GM23338 (cell line): Measurements from ENCODE around the gene SCN2A. TPM values are rescaled to one million over a fixed set of nuclear protein-coding genes. Genes with fewer than 3 reads are reported as not detected.

Experiments
- ATAC-seq: fragments of 200-7000 bp; cut with Tn5 transposase; 3 replicates; pipeline ENCODE4 v1.9.1; 2020
- DNase-seq: peaks from one replicate; pipeline ENCODE4 v3.0.0-alpha.2; 2015; ENCODE audit warnings: low spot score
- H2AFZ ChIP-seq: fragments of 200-600 bp; sonication (generic); 2 replicates; pipeline ENCODE4 v1.8.0; 2016; ENCODE audit warnings: antibody characterized with exemption, mild to moderate bottlenecking, moderate library complexity
- H3F3A ChIP-seq: fragments of 200-600 bp; sonication (generic); replicated peaks from 2 replicates; pipeline ENCODE4 v1.8.0; 2017; ENCODE audit warnings: antibody characterized with exemption, mixed run types, low read depth
- H3K27ac ChIP-seq: fragments of 200-600 bp; sonication (generic); 2 replicates; pipeline ENCODE4 v1.6.1; 2016; ENCODE audit warnings: low read depth
- H3K27me3 ChIP-seq: fragments of 200-600 bp; sonication (generic); 2 replicates; pipeline ENCODE4 v1.8.0; 2016; ENCODE audit warnings: mild to moderate bottlenecking, mixed run types, moderate library complexity; ENCODE audit not compliant: insufficient read depth
- H3K36me3 ChIP-seq: fragments of 200-600 bp; sonication (generic); 2 replicates; pipeline ENCODE4 v1.8.0; 2016; ENCODE audit warnings: mild to moderate bottlenecking; ENCODE audit not compliant: insufficient read depth
- H3K4me1 ChIP-seq: fragments of 200-600 bp; sonication (generic); 2 replicates; pipeline ENCODE4 v1.8.0; 2016; ENCODE audit warnings: mild to moderate bottlenecking, moderate library complexity; ENCODE audit not compliant: insufficient read depth
- H3K4me2 ChIP-seq: fragments of 200-600 bp; sonication (generic); 2 replicates; pipeline ENCODE4 v1.7.1; 2017; ENCODE audit warnings: mixed run types
- H3K4me3 ChIP-seq: fragments of 200-600 bp; sonication (generic); 2 replicates; pipeline ENCODE4 v1.6.1; 2016; ENCODE audit warnings: mixed run types
- H3K79me2 ChIP-seq: fragments of 200-600 bp; sonication (generic); replicated peaks from 2 replicates; pipeline ENCODE4 v1.8.0; 2017; ENCODE audit warnings: mild to moderate bottlenecking; ENCODE audit not compliant: insufficient read depth
- H3K9me2 ChIP-seq: fragments of 200-600 bp; sonication (generic); 2 replicates; pipeline ENCODE4 v1.8.0; 2017; ENCODE audit not compliant: insufficient read depth
- H4K20me1 ChIP-seq: fragments of 200-600 bp; sonication (generic); replicated peaks from 2 replicates; pipeline ENCODE4 v1.8.0; 2017; ENCODE audit warnings: mild to moderate bottlenecking; ENCODE audit not compliant: insufficient read depth
- H3K27ac Mint-ChIP-seq: 2 replicates; pipeline ENCODE4 v1.8.0; 2020; ENCODE audit warnings: inconsistent platforms, mild to moderate bottlenecking, moderate library complexity, mixed read lengths
- H3K27me3 Mint-ChIP-seq: 3 replicates; pipeline ENCODE4 v1.8.0; 2022; ENCODE audit warnings: low read depth, mild to moderate bottlenecking, moderate library complexity, mixed read lengths, inconsistent platforms; ENCODE audit not compliant: insufficient read depth, poor library complexity
- H3K36me3 Mint-ChIP-seq: 3 replicates; pipeline ENCODE4 v1.8.0; 2021; ENCODE audit warnings: low read depth, mild to moderate bottlenecking, inconsistent platforms, moderate library complexity, mixed read lengths
- H3K4me1 Mint-ChIP-seq: 3 replicates; pipeline ENCODE4 v1.8.0; 2020; ENCODE audit warnings: mild to moderate bottlenecking, inconsistent platforms, mixed read lengths
- H3K4me3 Mint-ChIP-seq: 3 replicates; pipeline ENCODE4 v1.8.0; 2021; ENCODE audit warnings: moderate library complexity, mild to moderate bottlenecking, inconsistent platforms, mixed read lengths
- H3K9me3 Mint-ChIP-seq: 3 replicates; pipeline ENCODE4 v1.8.0; 2020; ENCODE audit warnings: moderate library complexity, mild to moderate bottlenecking, inconsistent platforms, mixed read lengths
- CREB1 ChIP-seq: fragments of 250-450 bp; sonication (Bioruptor Pico); IDR thresholded peaks from 2 replicates; pipeline ENCODE4 v1.5.0; 2020; ENCODE audit warnings: low read depth, mild to moderate bottlenecking, moderate library complexity
- CTCF ChIP-seq, 2 experiments: fragments of 200-600 bp in 1 of 2; sonication (generic) in 1 of 2; conservative IDR thresholded peaks; 2 replicates each; pipeline versions ENCODE4 v1.5.1 to v1.6.1; 2016 to 2017; ENCODE audit warnings: antibody characterized with exemption in 2 of 2, low read depth in 2 of 2, mild to moderate bottlenecking in 2 of 2, moderate library complexity in 1 of 2
- ETS1 ChIP-seq: IDR thresholded peaks from 2 replicates; pipeline ENCODE4 v1.6.1; 2016; ENCODE audit warnings: antibody characterized with exemption
- EZH2 ChIP-seq: fragments of 200-600 bp; sonication (generic); IDR thresholded peaks from one replicate; pipeline ENCODE4 v1.8.0; 2017; ENCODE audit warnings: antibody characterized with exemption, mild to moderate bottlenecking, low read depth; ENCODE audit not compliant: unreplicated experiment
- EZH2phosphoT487 ChIP-seq: fragments of 200-600 bp; sonication (generic); IDR thresholded peaks from one replicate; pipeline ENCODE4 v1.8.1; 2018; ENCODE audit warnings: antibody characterized with exemption; ENCODE audit not compliant: unreplicated experiment
- JUNB ChIP-seq: IDR thresholded peaks from one replicate; pipeline ENCODE4 v1.6.1; 2016; ENCODE audit warnings: antibody characterized with exemption; ENCODE audit not compliant: unreplicated experiment
- NANOG ChIP-seq: IDR thresholded peaks from 2 replicates; pipeline ENCODE4 v1.6.1; 2016; ENCODE audit warnings: antibody characterized with exemption, borderline replicate concordance
- POLR2AphosphoS5 ChIP-seq: IDR thresholded peaks from 2 replicates; pipeline ENCODE4 v1.6.1; 2016; ENCODE audit warnings: antibody characterized with exemption, low read depth
- REST ChIP-seq: IDR thresholded peaks from one replicate; pipeline ENCODE4 v1.6.1; 2018; ENCODE audit warnings: antibody characterized with exemption; ENCODE audit not compliant: unreplicated experiment
- STAT1 ChIP-seq: IDR thresholded peaks from one replicate; pipeline ENCODE4 v1.6.1; 2016; ENCODE audit warnings: antibody characterized with exemption; ENCODE audit not compliant: unreplicated experiment
- ZNF114 ChIP-seq: fragments of 250-450 bp; sonication (Bioruptor Pico); IDR thresholded peaks from 2 replicates; pipeline ENCODE4 v1.5.0; 2020; ENCODE audit warnings: mild to moderate bottlenecking, moderate library complexity
- ZNF331 ChIP-seq: fragments of 250-450 bp; sonication (Bioruptor Pico); IDR thresholded peaks from 2 replicates; pipeline ENCODE4 v1.5.0; 2020; ENCODE audit warnings: low read depth, mild to moderate bottlenecking, moderate library complexity
- ZNF462 ChIP-seq: fragments of 250-450 bp; sonication (Bioruptor Pico); IDR thresholded peaks from 2 replicates; pipeline ENCODE4 v1.5.0; 2020; ENCODE audit warnings: mild to moderate bottlenecking, moderate library complexity
- polyA plus RNA-seq: library from polyadenylated mRNA; unstranded; fragments of >200 nt; fragmentation: Nextera tagmentation; extraction: Ambion mirVana; gene quantifications from 2 replicates; pipeline ENCODE4 v1.2.1, GENCODE V29; 2016
- total RNA-seq: library from RNA; depleted of rRNA; stranded (reverse); fragments of >200 nt; shearing (Covaris generic); gene quantifications from 2 replicates; pipeline ENCODE4 v1.2.3, GENCODE V29; 2014

The SCN2A gene
- total and polyA plus RNA-seq, 2 experiments from 2014 or later: 0.45 to 0.52 TPM

- ATAC-seq: no peak
- Mint-ChIP-seq H3K9me3 (no peaks in the 10 kb centered on the region), H3K4me1 (peaks cover 6% of the 10 kb centered on the region), H3K4me3 (no peak overlapping the region), H3K27ac (no peak overlapping the region), H3K36me3 (no peaks in the 10 kb centered on the region), H3K27me3 (no peaks in the 10 kb centered on the region)
- Histone ChIP-seq H3K9me2 (no peaks in the 10 kb centered on the region), H3K27me3 (no peaks in the 10 kb centered on the region), H3F3A (no peaks in the 10 kb centered on the region), H3K79me2 (no peaks in the 10 kb centered on the region), H3K4me2 (no peak overlapping the region), H3K27ac (no peak overlapping the region), H4K20me1 (no peaks in the 10 kb centered on the region), H3K4me3 (no peak overlapping the region), H3K36me3 (no peaks in the 10 kb centered on the region), H2AFZ (no peak overlapping the region), H3K4me1 (peaks cover 6% of the 10 kb centered on the region; the same call in 1 of the 2 replicates)
- TF ChIP-seq ZNF462: no peak
- no peak for TF ChIP-seq ZNF331 (CRISPR knock-in tag)
- no peak for TF ChIP-seq REST
- no peak for TF ChIP-seq ETS1
- TF ChIP-seq POLR2AphosphoS5: no peak
- TF ChIP-seq CTCF (conservative IDR thresholded peaks at IDR 0.05; ENCODE audit: low read depth in 2 of 2): no peak
- no peak for TF ChIP-seq JUNB
- no peak for TF ChIP-seq STAT1
- no peak for TF ChIP-seq EZH2
- no peak for TF ChIP-seq ZNF114 (CRISPR knock-in tag)
- no peak for TF ChIP-seq EZH2phosphoT487
- TF ChIP-seq NANOG: no peak
- no peak for TF ChIP-seq CREB1 (CRISPR knock-in tag)
- no peak for DNase-seq
Observed at GRCh38 chr2:165307317-165307716, 68.1 kb downstream of the SCN2A start.
